ENCODE data around the gene PCSK5. TPM values are rescaled to one million over a fixed set of nuclear protein-coding genes. Genes with fewer than 3 reads are reported as not detected.
A peak's percentile ranks its signal among the peaks of the same experiment; 100 is the strongest.

The PCSK5 gene
- 1 to 10 TPM; 3.0 to 3.1 TPM for total RNA-seq

- H3K27ac Mint-ChIP-seq: peak within 1 kb of the TSS; percentile 76
- CTCF ChIA-PET: interaction anchor here (1.1 to 1.2 kb wide), 2 partner anchors 96 to 197 kb away, joined by 3 read pairs; no protein-coding TSS in a partner anchor
- no peaks in the 10 kb centered on the region for H3K36me3 Mint-ChIP-seq (ENCODE audit: low read depth)
- peak; percentile 91 for DNase-seq
- peak; percentile 82 for ATAC-seq
- H3K27me3 Mint-ChIP-seq: peaks cover 4% of the 10 kb centered on the region
- intact Hi-C loops (cut with DNase I, micrococcal nuclease): loop anchor here (2.0 to 10.0 kb wide), 12 partner anchors 20 to 863 kb away; partner anchors contain the start of genes CARNMT1 (in 1 of the 2), NMRK1 (in 1 of the 2), OSTF1 (in 1 of the 2) and RFK (in 1 of the 2)
- H3K4me3 Mint-ChIP-seq: peak within 1 kb of the TSS; percentile 93
- POLR2A ChIA-PET: no interaction called here
- H3K4me1 Mint-ChIP-seq: peaks cover 31% of the 10 kb centered on the region
- no peaks in the 10 kb centered on the region for H3K9me3 Mint-ChIP-seq (ENCODE audit: low read depth)
These were observed at the start of gene PCSK5 for GRCh38 chr9:75890472-75891276. PCSK5 (plus strand) TSS chr9:75890673; CDS start chr9:75891182, 509 bp downstream.

- ChIA-PET CTCF (no interaction called here), POLR2A (no interaction called here)
- Mint-ChIP-seq H3K4me3 (no peak overlapping the region), H3K27me3 (no peaks in the 10 kb centered on the region), H3K27ac (no peak overlapping the region), H3K4me1 (no peaks in the 10 kb centered on the region), H3K36me3 (ENCODE audit: low read depth) (no peaks in the 10 kb centered on the region), H3K9me3 (ENCODE audit: low read depth) (no peaks in the 10 kb centered on the region)
- ATAC-seq (no peak), DNase-seq (no peak)
- intact Hi-C loops (cut with DNase I, micrococcal nuclease): no loop called here
These were observed 46.2 kb upstream of the PCSK5 start for GRCh38 chr9:75844321-75844720.

GRCh38 chr9:75845806-75846205, 44.7 kb upstream of the PCSK5 start:
- H3K27ac Mint-ChIP-seq: no peak overlapping the region
- peaks cover under 1% of the 10 kb centered on the region for H3K4me1 Mint-ChIP-seq
- DNase-seq (no peak), ATAC-seq (no peak)
- POLR2A ChIA-PET: no interaction called here
- no peak overlapping the region for H3K4me3 Mint-ChIP-seq
- H3K36me3 Mint-ChIP-seq (ENCODE audit: low read depth): no peaks in the 10 kb centered on the region
- no peaks in the 10 kb centered on the region for H3K9me3 Mint-ChIP-seq (ENCODE audit: low read depth)
- CTCF ChIA-PET: no interaction called here
- H3K27me3 Mint-ChIP-seq: no peaks in the 10 kb centered on the region
- intact Hi-C loops (cut with DNase I, micrococcal nuclease): no loop called here

GRCh38 chr9:75847085-75847484, 43.4 kb upstream of the PCSK5 start:
- intact Hi-C loops (cut with DNase I, micrococcal nuclease): no loop called here
- Mint-ChIP-seq H3K4me1 (peaks cover 3% of the 10 kb centered on the region), H3K9me3 (ENCODE audit: low read depth) (peaks cover 2% of the 10 kb centered on the region), H3K27me3 (no peaks in the 10 kb centered on the region), H3K36me3 (ENCODE audit: low read depth) (peaks cover 1% of the 10 kb centered on the region), H3K4me3 (no peak overlapping the region), H3K27ac (no peak overlapping the region)
- CTCF ChIA-PET: interaction anchor here (0.8 to 1.7 kb wide), 2 partner anchors 19 to 330 kb away, joined by 3 to 8 read pairs; no protein-coding TSS in a partner anchor
- ATAC-seq (no peak), DNase-seq (no peak)
- POLR2A ChIA-PET: no interaction called here

- no peak overlapping the region for H3K27ac Mint-ChIP-seq
- POLR2A ChIA-PET: no interaction called here
- no peaks in the 10 kb centered on the region for H3K27me3 Mint-ChIP-seq
- ATAC-seq (no peak), DNase-seq (peak; percentile 30)
- H3K9me3 Mint-ChIP-seq (ENCODE audit: low read depth): peaks cover 2% of the 10 kb centered on the region
- intact Hi-C loops (cut with DNase I, micrococcal nuclease): loop anchor here in 1 of 2 experiments (10.0 kb wide), 2 partner anchors 586 to 646 kb away; no protein-coding TSS in a partner anchor
- H3K4me3 Mint-ChIP-seq: no peak overlapping the region
- CTCF ChIA-PET: interaction anchor here (1.2 kb wide), 1 partner anchor 14 kb away, joined by 3 read pairs; no protein-coding TSS in a partner anchor
- peaks cover 3% of the 10 kb centered on the region for H3K4me1 Mint-ChIP-seq
- H3K36me3 Mint-ChIP-seq (ENCODE audit: low read depth): peaks cover 1% of the 10 kb centered on the region
These were observed 39.8 kb upstream of the PCSK5 start for GRCh38 chr9:75850459-75851200.

- H3K27ac Mint-ChIP-seq: no peak overlapping the region
- intact Hi-C loops (cut with DNase I, micrococcal nuclease): loop anchor here in 1 of 2 experiments (10.0 kb wide), 2 partner anchors 587 to 647 kb away; no protein-coding TSS in a partner anchor
- DNase-seq: no peak
- H3K4me1 Mint-ChIP-seq: peaks cover 3% of the 10 kb centered on the region
- no peak overlapping the region for H3K4me3 Mint-ChIP-seq
- ATAC-seq: no peak
- ChIA-PET CTCF (interaction anchor here (0.7 kb wide), 1 partner anchor 651 kb away, joined by 3 read pairs; no protein-coding TSS in a partner anchor), POLR2A (interaction anchor here (0.6 kb wide), 1 partner anchor 210 kb away, joined by 4 read pairs; no protein-coding TSS in a partner anchor)
- H3K36me3 Mint-ChIP-seq (ENCODE audit: low read depth): peaks cover 1% of the 10 kb centered on the region
- H3K9me3 Mint-ChIP-seq (ENCODE audit: low read depth): peaks cover 2% of the 10 kb centered on the region
- no peaks in the 10 kb centered on the region for H3K27me3 Mint-ChIP-seq
These were observed 38.6 kb upstream of the PCSK5 start for GRCh38 chr9:75851917-75852316.

GRCh38 chr9:75852746-75853145, 37.7 kb upstream of the PCSK5 start:
- Mint-ChIP-seq H3K27ac (no peak overlapping the region), H3K36me3 (ENCODE audit: low read depth) (peaks cover 1% of the 10 kb centered on the region), H3K27me3 (no peaks in the 10 kb centered on the region), H3K4me1 (peaks cover 3% of the 10 kb centered on the region), H3K9me3 (ENCODE audit: low read depth) (peaks cover 2% of the 10 kb centered on the region), H3K4me3 (no peak overlapping the region)
- ChIA-PET POLR2A (no interaction called here), CTCF (no interaction called here)
- DNase-seq: no peak
- no peak for ATAC-seq
- intact Hi-C loops (cut with DNase I, micrococcal nuclease): loop anchor here in 1 of 2 experiments (10.0 kb wide), 2 partner anchors 588 to 648 kb away; no protein-coding TSS in a partner anchor

GRCh38 chr9:75855509-75855908, 35.0 kb upstream of the PCSK5 start:
- peaks cover 3% of the 10 kb centered on the region for H3K4me1 Mint-ChIP-seq
- no peak overlapping the region for H3K4me3 Mint-ChIP-seq
- ATAC-seq: no peak
- ChIA-PET CTCF (interaction anchor here (0.7 to 1.4 kb wide), 2 partner anchors 10 to 189 kb away, joined by 3 to 7 read pairs; no protein-coding TSS in a partner anchor), POLR2A (no interaction called here)
- no peak overlapping the region for H3K27ac Mint-ChIP-seq
- peak; percentile 15 for DNase-seq
- intact Hi-C loops (cut with DNase I, micrococcal nuclease): loop anchor here in 1 of 2 experiments (10.0 kb wide), 2 partner anchors 591 to 651 kb away; no protein-coding TSS in a partner anchor
- H3K36me3 Mint-ChIP-seq (ENCODE audit: low read depth): peaks cover 1% of the 10 kb centered on the region
- H3K27me3 Mint-ChIP-seq: peaks cover 3% of the 10 kb centered on the region
- peaks cover 2% of the 10 kb centered on the region for H3K9me3 Mint-ChIP-seq (ENCODE audit: low read depth)

GRCh38 chr9:75858497-75859092, 31.9 kb upstream of the PCSK5 start:
- DNase-seq (no peak), ATAC-seq (no peak)
- Mint-ChIP-seq H3K36me3 (ENCODE audit: low read depth) (no peaks in the 10 kb centered on the region), H3K27ac (no peak overlapping the region), H3K9me3 (ENCODE audit: low read depth) (no peaks in the 10 kb centered on the region), H3K27me3 (peaks cover 3% of the 10 kb centered on the region), H3K4me1 (no peaks in the 10 kb centered on the region), H3K4me3 (no peak overlapping the region)
- POLR2A ChIA-PET: no interaction called here
- intact Hi-C loops (cut with DNase I, micrococcal nuclease): loop anchor here in 1 of 2 experiments (10.0 kb wide), 2 partner anchors 594 to 654 kb away; no protein-coding TSS in a partner anchor
- CTCF ChIA-PET: interaction anchor here (1.6 kb wide), 1 partner anchor 8 kb away, joined by 5 read pairs; no protein-coding TSS in a partner anchor

- no peak overlapping the region for H3K4me3 Mint-ChIP-seq
- DNase-seq: no peak
- no peak for ATAC-seq
- ChIA-PET POLR2A (no interaction called here), CTCF (interaction anchor here (0.8 to 2.2 kb wide), 7 partner anchors 9 to 663 kb away, joined by 3 to 7 read pairs (median 4); no protein-coding TSS in a partner anchor)
- H3K27ac Mint-ChIP-seq: no peak overlapping the region
- no peaks in the 10 kb centered on the region for H3K4me1 Mint-ChIP-seq
- H3K9me3 Mint-ChIP-seq (ENCODE audit: low read depth): no peaks in the 10 kb centered on the region
- no peaks in the 10 kb centered on the region for H3K36me3 Mint-ChIP-seq (ENCODE audit: low read depth)
- intact Hi-C loops (cut with DNase I, micrococcal nuclease): no loop called here
- H3K27me3 Mint-ChIP-seq: peaks cover 3% of the 10 kb centered on the region
These were observed 26.2 kb upstream of the PCSK5 start for GRCh38 chr9:75864266-75864665.

Measured in activated CD4-positive, alpha-beta T cell treated with anti-CD3 and anti-CD28 coated beads for 36 hours (primary cell).